ENCODE measurements around the gene SEC16A.

The SEC16A gene

GRCh38 chr9:136482793-136483588, at the start of gene SEC16A:
Gene SEC16A (minus strand): TSS chr9:136483040. CDS start chr9:136477615, 5,425 bp downstream.
- peak; percentile 98 for DNase-seq

GRCh38 chr9:136531904-136532798, 49.3 kb upstream of the SEC16A start:
- DNase-seq: no peak

- no peak for DNase-seq
Measured at GRCh38 chr9:136531186-136531903, 48.5 kb upstream of the SEC16A start.

- no peak for DNase-seq
Measured at GRCh38 chr9:136530461-136531089, 47.7 kb upstream of the SEC16A start.

- DNase-seq: no peak
Measured at GRCh38 chr9:136529516-136530460, 46.9 kb upstream of the SEC16A start.

- no peak for DNase-seq
Measured at GRCh38 chr9:136528716-136529341, 46.0 kb upstream of the SEC16A start.

- no peak for DNase-seq
Measured at GRCh38 chr9:136527721-136528710, 45.2 kb upstream of the SEC16A start.

GRCh38 chr9:136527131-136527530, 44.3 kb upstream of the SEC16A start:
- DNase-seq: no peak

- DNase-seq: no peak
Measured at GRCh38 chr9:136526625-136527066, 43.8 kb upstream of the SEC16A start.

GRCh38 chr9:136525841-136526499, 43.1 kb upstream of the SEC16A start:
- DNase-seq: no peak

GRCh38 chr9:136525207-136525606, 42.4 kb upstream of the SEC16A start:
- no peak for DNase-seq

- DNase-seq: peak; percentile 52
Measured at GRCh38 chr9:136522314-136523237, 39.7 kb upstream of the SEC16A start.

GRCh38 chr9:136521537-136521936, 38.7 kb upstream of the SEC16A start:
- peak; percentile 78 for DNase-seq

- DNase-seq: no peak
Measured at GRCh38 chr9:136520053-136520540, 37.3 kb upstream of the SEC16A start.

GRCh38 chr9:136519263-136520052, 36.6 kb upstream of the SEC16A start:
- no peak for DNase-seq

- DNase-seq: no peak
Measured at GRCh38 chr9:136518623-136519022, 35.8 kb upstream of the SEC16A start.

- DNase-seq: no peak
Measured at GRCh38 chr9:136517950-136518349, 35.1 kb upstream of the SEC16A start.

All from CD4-positive, alpha-beta T cell treated with Interleukin-15 for 1 hour (primary cell).